ENCODE measurements around the gene C15orf62. TPM values are rescaled to one million over a fixed set of nuclear protein-coding genes. Genes with fewer than 3 reads are reported as not detected.
A peak's percentile ranks its signal among the peaks of the same experiment; 100 is the strongest.

C15orf62 gene
- total RNA-seq, 1 experiment from 2014 or later: 0.26 TPM

- no peak for DNase-seq (ENCODE audit: unreplicated experiment)
- Mint-ChIP-seq H3K4me1 (ENCODE audit: insufficient read depth, unreplicated experiment) (peaks cover 39% of the 10 kb centered on the region), H3K27me3 (ENCODE audit: insufficient read depth, unreplicated experiment) (no peaks in the 10 kb centered on the region), H3K36me3 (ENCODE audit: insufficient read depth, unreplicated experiment) (peaks cover 74% of the 10 kb centered on the region), H3K4me3 (ENCODE audit: unreplicated experiment) (no peak overlapping the region), H3K27ac (ENCODE audit: low read depth, unreplicated experiment) (no peak overlapping the region), H3K9me3 (ENCODE audit: unreplicated experiment) (no peaks in the 10 kb centered on the region)
- ChIA-PET POLR2A (interaction anchor here (1.4 kb wide), 1 partner anchor 9 kb away, joined by 3 read pairs; no protein-coding TSS in a partner anchor), CTCF (interaction anchor here (1.0 to 1.8 kb wide), 2 partner anchors 9 to 29 kb away, joined by 3 to 5 read pairs; no protein-coding TSS in a partner anchor)
- TF ChIP-seq, protein P1, sequence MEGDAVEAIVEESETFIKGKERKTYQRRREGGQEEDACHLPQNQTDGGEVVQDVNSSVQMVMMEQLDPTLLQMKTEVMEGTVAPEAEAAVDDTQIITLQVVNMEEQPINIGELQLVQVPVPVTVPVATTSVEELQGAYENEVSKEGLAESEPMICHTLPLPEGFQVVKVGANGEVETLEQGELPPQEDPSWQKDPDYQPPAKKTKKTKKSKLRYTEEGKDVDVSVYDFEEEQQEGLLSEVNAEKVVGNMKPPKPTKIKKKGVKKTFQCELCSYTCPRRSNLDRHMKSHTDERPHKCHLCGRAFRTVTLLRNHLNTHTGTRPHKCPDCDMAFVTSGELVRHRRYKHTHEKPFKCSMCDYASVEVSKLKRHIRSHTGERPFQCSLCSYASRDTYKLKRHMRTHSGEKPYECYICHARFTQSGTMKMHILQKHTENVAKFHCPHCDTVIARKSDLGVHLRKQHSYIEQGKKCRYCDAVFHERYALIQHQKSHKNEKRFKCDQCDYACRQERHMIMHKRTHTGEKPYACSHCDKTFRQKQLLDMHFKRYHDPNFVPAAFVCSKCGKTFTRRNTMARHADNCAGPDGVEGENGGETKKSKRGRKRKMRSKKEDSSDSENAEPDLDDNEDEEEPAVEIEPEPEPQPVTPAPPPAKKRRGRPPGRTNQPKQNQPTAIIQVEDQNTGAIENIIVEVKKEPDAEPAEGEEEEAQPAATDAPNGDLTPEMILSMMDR (IDR thresholded peaks at IDR 0.05; ENCODE audit: unreplicated experiment): no peak
- no TSS peak for BruUV-seq (replicated peaks)
- intact Hi-C loops (cut with micrococcal nuclease): no loop called here
Observed at GRCh38 chr15:40773496-40773895, 3.7 kb downstream of the C15orf62 start.

DNA sequence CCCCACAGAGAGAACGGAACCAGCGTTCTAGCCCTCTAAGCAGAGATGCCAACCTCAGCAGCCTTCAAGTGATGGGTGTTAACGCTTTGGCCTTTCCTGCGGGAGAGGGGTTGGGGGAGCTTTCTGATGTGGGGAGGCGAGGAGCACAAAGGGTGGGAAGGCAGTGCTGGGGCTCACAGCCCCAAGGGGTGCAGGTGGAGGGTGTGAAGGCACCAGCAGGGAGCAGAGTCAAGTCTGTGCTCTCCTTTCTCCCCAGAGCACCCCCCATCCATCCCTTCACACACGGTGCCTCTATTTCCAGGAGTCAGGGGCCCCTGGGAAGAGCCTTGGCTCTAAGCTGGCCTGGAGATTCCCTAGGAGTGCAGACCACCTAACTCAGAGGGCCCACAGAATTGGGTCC, 4.1 kb downstream of the C15orf62 start:
- Mint-ChIP-seq H3K4me1 (ENCODE audit: insufficient read depth, unreplicated experiment) (peaks cover 34% of the 10 kb centered on the region), H3K36me3 (ENCODE audit: insufficient read depth, unreplicated experiment) (peaks cover 71% of the 10 kb centered on the region), H3K4me3 (ENCODE audit: unreplicated experiment) (no peak overlapping the region), H3K27me3 (ENCODE audit: insufficient read depth, unreplicated experiment) (no peaks in the 10 kb centered on the region), H3K27ac (ENCODE audit: low read depth, unreplicated experiment) (no peak overlapping the region), H3K9me3 (ENCODE audit: unreplicated experiment) (no peaks in the 10 kb centered on the region)
- CTCF ChIA-PET: interaction anchor here (0.8 to 1.8 kb wide), 3 partner anchors 9 to 95 kb away, joined by 3 to 5 read pairs (median 4); no protein-coding TSS in a partner anchor
- DNase-seq (ENCODE audit: unreplicated experiment): no peak
- BruUV-seq (replicated peaks): no TSS peak
- POLR2A ChIA-PET: interaction anchor here (1.4 kb wide), 1 partner anchor 9 kb away, joined by 3 read pairs; no protein-coding TSS in a partner anchor
- TF ChIP-seq, protein P1 (IDR thresholded peaks at IDR 0.05; ENCODE audit: unreplicated experiment): no peak
- intact Hi-C loops (cut with micrococcal nuclease): no loop called here

- peaks cover 23% of the 10 kb centered on the region for H3K4me1 Mint-ChIP-seq (ENCODE audit: insufficient read depth, unreplicated experiment)
- ChIA-PET POLR2A (interaction anchor here (4.2 kb wide), 1 partner anchor 10 kb away, joined by 28 read pairs; the partner anchor contains the start of gene GCHFR), CTCF (interaction anchor here (0.8 kb wide), 1 partner anchor 96 kb away, joined by 4 read pairs; no protein-coding TSS in a partner anchor)
- H3K4me3 Mint-ChIP-seq (ENCODE audit: unreplicated experiment): no peak overlapping the region
- H3K27ac Mint-ChIP-seq (ENCODE audit: low read depth, unreplicated experiment): no peak overlapping the region
- no peak for DNase-seq (ENCODE audit: unreplicated experiment)
- H3K36me3 Mint-ChIP-seq (ENCODE audit: insufficient read depth, unreplicated experiment): peaks cover 76% of the 10 kb centered on the region
- BruUV-seq (replicated peaks): no TSS peak
- TF ChIP-seq, protein P1 (IDR thresholded peaks at IDR 0.05; ENCODE audit: unreplicated experiment): no peak
- H3K9me3 Mint-ChIP-seq (ENCODE audit: unreplicated experiment): no peaks in the 10 kb centered on the region
- H3K27me3 Mint-ChIP-seq (ENCODE audit: insufficient read depth, unreplicated experiment): no peaks in the 10 kb centered on the region
- intact Hi-C loops (cut with micrococcal nuclease): no loop called here
Observed at GRCh38 chr15:40775007-40775406, 5.2 kb downstream of the C15orf62 start.

DNA sequence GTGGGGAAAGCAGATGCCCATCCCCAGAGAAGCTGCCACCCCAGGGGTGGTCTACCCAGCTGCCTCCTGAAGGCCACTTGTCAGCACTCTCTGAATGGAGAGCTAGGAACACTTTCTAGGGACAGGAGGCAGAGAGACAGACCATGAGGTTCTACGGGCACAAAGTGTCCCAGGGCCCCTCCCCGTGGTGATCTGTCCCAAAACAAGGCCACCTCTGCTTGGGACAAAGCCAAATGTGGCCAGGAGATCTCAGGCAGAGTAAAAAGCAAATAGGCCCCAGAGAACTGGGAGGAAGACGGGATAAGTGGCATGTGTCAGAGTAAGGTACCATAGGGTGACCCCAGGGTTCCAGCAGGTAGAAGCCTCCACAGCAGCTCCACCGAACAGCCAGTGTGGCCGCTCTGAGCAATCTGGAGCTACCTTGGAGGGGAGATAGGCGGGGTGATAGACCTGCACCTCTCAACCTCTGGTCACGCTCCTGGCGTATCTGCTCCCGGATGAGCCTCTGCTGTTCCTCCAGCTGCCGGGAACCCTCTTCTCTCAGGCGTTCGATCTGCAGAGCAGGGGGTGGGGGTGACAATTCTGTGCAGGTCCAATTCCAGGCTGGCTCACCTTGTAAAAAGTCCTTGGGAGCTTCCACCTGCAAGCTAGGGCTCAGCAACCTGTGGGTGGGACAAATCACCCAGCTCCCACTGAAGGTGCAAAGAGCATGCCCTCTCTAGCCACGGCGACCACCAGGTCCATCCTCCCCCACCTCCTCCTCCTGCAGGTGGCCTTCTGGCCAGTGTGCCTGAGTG, 6.2 kb downstream of the C15orf62 start:
- peaks cover 72% of the 10 kb centered on the region for H3K36me3 Mint-ChIP-seq (ENCODE audit: insufficient read depth, unreplicated experiment)
- intact Hi-C loops (cut with micrococcal nuclease): no loop called here
- no peak for DNase-seq (ENCODE audit: unreplicated experiment)
- POLR2A ChIA-PET: interaction anchor here (0.5 to 4.2 kb wide), 14 partner anchors 7 to 535 kb away, joined by 3 to 28 read pairs (median 5); partner anchors contain the start of genes DNAJC17, GCHFR, RAD51 and SPINT1
- TF ChIP-seq, protein P1 (IDR thresholded peaks at IDR 0.05; ENCODE audit: unreplicated experiment): no peak
- peak overlapping the region; percentile 72 for H3K27ac Mint-ChIP-seq (ENCODE audit: low read depth, unreplicated experiment)
- peaks cover 19% of the 10 kb centered on the region for H3K4me1 Mint-ChIP-seq (ENCODE audit: insufficient read depth, unreplicated experiment)
- peak overlapping the region; percentile 57 for H3K4me3 Mint-ChIP-seq (ENCODE audit: unreplicated experiment)
- BruUV-seq (replicated peaks): no TSS peak
- H3K27me3 Mint-ChIP-seq (ENCODE audit: insufficient read depth, unreplicated experiment): no peaks in the 10 kb centered on the region
- CTCF ChIA-PET: interaction anchor here (0.5 to 2.4 kb wide), 15 partner anchors 9 to 1975 kb away, joined by 3 to 18 read pairs (median 3); partner anchors contain the start of gene RHOV
- H3K9me3 Mint-ChIP-seq (ENCODE audit: unreplicated experiment): no peaks in the 10 kb centered on the region
